Endothelial cell of umbilical vein (primary cell): ENCODE measurements around the gene PPP1R9B. TPM values are rescaled to one million over a fixed set of nuclear protein-coding genes. Genes with fewer than 3 reads are reported as not detected.

ENCODE experiments used
- BruUV-seq: library from RNA; stranded (reverse); fragments of 400-500 nt; replicated peaks from 2 replicates; lab custom pipeline; 2021; lab: Mats Ljungman, UMichigan
- CTCF ChIA-PET: fragments of 300-600, 350-600 bp; sonication (Branson Sonifier 250); formaldehyde crosslinking; loops from one replicate; lab custom pipeline; 2021; ENCODE audit warnings: antibody characterized with exemption, inconsistent platforms; lab: Charles Lee
- POLR2A ChIA-PET: fragments of 300-600, 350-600 bp; sonication (Branson Sonifier 250); formaldehyde crosslinking; loops from one replicate; lab custom pipeline; 2021; ENCODE audit warnings: antibody characterized with exemption, inconsistent platforms; lab: Charles Lee
- DNase-seq: peaks from one replicate; pipeline ENCODE4 v3.0.0-alpha.2; 2011; ENCODE audit warnings: low read depth, low spot score
- FAIRE-seq: peaks from 2 replicates; lab custom pipeline; 2011; peaks lifted over from hg19 to GRCh38; lab: Jason Lieb, UNC
- H2AFZ ChIP-seq: 2 replicates; pipeline ENCODE4 v1.6.0; 2012; ENCODE audit warnings: low read depth, low read length, control low read depth, inconsistent platforms
- H3K27ac ChIP-seq: 2 replicates; pipeline ENCODE4 v1.5.1; 2011; ENCODE audit warnings: low read depth, mild to moderate bottlenecking, control low read depth, low read length, moderate library complexity; ENCODE audit not compliant: insufficient read depth
- H3K27me3 ChIP-seq, 2 experiments: 2 replicates each; pipeline versions ENCODE4 v1.6.0 to v1.6.1; 2011; ENCODE audit warnings: low read length in 2 of 2, mixed read lengths in 1 of 2; ENCODE audit not compliant: control insufficient read depth in 2 of 2, insufficient read depth in 2 of 2
- H3K36me3 ChIP-seq, 2 experiments: 2 replicates in 1 of 2; 3 replicates in 1 of 2; pipeline ENCODE4 v1.5.1; 2011; ENCODE audit warnings: low read length in 2 of 2, mild to moderate bottlenecking in 1 of 2, moderate library complexity in 1 of 2; ENCODE audit not compliant: control insufficient read depth in 2 of 2, insufficient read depth in 2 of 2; ENCODE audit errors: extremely low read depth in 1 of 2
- H3K4me1 ChIP-seq: 3 replicates; pipeline ENCODE4 v1.5.1; 2011; ENCODE audit warnings: mild to moderate bottlenecking, low read length; ENCODE audit not compliant: control insufficient read depth, insufficient read depth; ENCODE audit errors: extremely low read depth
- H3K4me2 ChIP-seq: 2 replicates; pipeline ENCODE4 v1.6.1; 2011; ENCODE audit warnings: low read length, control low read depth, mixed read lengths; ENCODE audit not compliant: insufficient read depth
- H3K4me3 ChIP-seq, 3 experiments: fragments of 200-600 bp in 1 of 3; sonication (generic), shearing (Covaris generic) in 1 of 3; replicated peaks in 1 of 3; 2 replicates each; pipeline ENCODE4 v1.5.1; 2011 to 2016; ENCODE audit warnings: control low read depth in 3 of 3, low read length in 3 of 3, mild to moderate bottlenecking in 2 of 3, inconsistent platforms in 1 of 3, low read depth in 1 of 3, moderate library complexity in 1 of 3; ENCODE audit not compliant: insufficient read depth in 1 of 3
- H3K79me2 ChIP-seq: 2 replicates; pipeline ENCODE4 v1.6.0; 2012; ENCODE audit warnings: low read length, inconsistent platforms; ENCODE audit not compliant: control insufficient read depth, insufficient read depth
- H3K9ac ChIP-seq: replicated peaks from 2 replicates; pipeline ENCODE3; 2011; ENCODE audit warnings: low read length, control low read depth; ENCODE audit not compliant: insufficient read depth; ENCODE audit errors: extremely low read depth
- H3K9me1 ChIP-seq: replicated peaks from 3 replicates; pipeline ENCODE4 v1.6.0; 2011; ENCODE audit warnings: mild to moderate bottlenecking, low read length; ENCODE audit not compliant: control insufficient read depth, insufficient read depth; ENCODE audit errors: extremely low read depth
- H3K9me3 ChIP-seq: replicated peaks from 2 replicates; pipeline ENCODE4 v1.5.1; 2012; ENCODE audit warnings: low read length, inconsistent platforms; ENCODE audit not compliant: control insufficient read depth, insufficient read depth
- H4K20me1 ChIP-seq: replicated peaks from 2 replicates; pipeline ENCODE3; 2011; ENCODE audit warnings: mild to moderate bottlenecking, low read length; ENCODE audit not compliant: control insufficient read depth, insufficient read depth; ENCODE audit errors: extremely low read depth
- EZH2 ChIP-seq: IDR thresholded peaks from 2 replicates; pipeline ENCODE4 v1.6.1; 2012; ENCODE audit warnings: borderline replicate concordance, low read depth, mild to moderate bottlenecking, moderate library complexity, low read length, inconsistent platforms; ENCODE audit not compliant: severe bottlenecking
- FOS ChIP-seq: IDR thresholded peaks from 2 replicates; pipeline ENCODE4 v1.6.1; 2011; ENCODE audit warnings: mild to moderate bottlenecking, low read length, moderate library complexity, borderline replicate concordance; ENCODE audit not compliant: insufficient read depth
- GATA2 ChIP-seq: IDR thresholded peaks from 2 replicates; pipeline ENCODE4 v1.7.0; 2011; ENCODE audit warnings: low read depth, mild to moderate bottlenecking, moderate library complexity, mixed read lengths, low read length; ENCODE audit not compliant: insufficient read length, insufficient read depth
- JUN ChIP-seq: IDR thresholded peaks from 2 replicates; pipeline ENCODE4 v1.6.1; 2011; ENCODE audit warnings: borderline replicate concordance, low read depth; ENCODE audit not compliant: insufficient read length, insufficient read depth
- MYC ChIP-seq: IDR thresholded peaks from one replicate; pipeline ENCODE4 v1.6.1; 2011; ENCODE audit warnings: mild to moderate bottlenecking, low read depth, low read length
- POLR2A ChIP-seq: IDR thresholded peaks from 2 replicates; pipeline ENCODE4 v1.6.1; 2012; ENCODE audit warnings: low read depth, mild to moderate bottlenecking, control low read depth, low read length
- POLR2AphosphoS5 ChIP-seq: IDR thresholded peaks from 2 replicates; pipeline ENCODE4 v1.6.1; 2012; ENCODE audit warnings: low read depth, mild to moderate bottlenecking, control low read depth, low read length, moderate library complexity; ENCODE audit not compliant: insufficient read depth
- dilution Hi-C: fragments of 300-500 bp; cut with MboI; formaldehyde crosslinking; loops from one replicate; pipeline ENCODE4 v1.15.0; 2019; ENCODE audit warnings: low sequenced_read_pairs; ENCODE audit not compliant: extremely low pct_ligation_motif_present
- intact Hi-C: fragments of 100-400 bp; cut with micrococcal nuclease; formaldehyde crosslinking; loops from one replicate; pipeline ENCODE4 v1.10.0; 2022
- polyA plus RNA-seq, 4 experiments: library from polyadenylated mRNA; depleted of rRNA in 3 of 4; stranded (reverse) in 3 of 4; unstranded in 1 of 4; fragments of >200 nt; gene quantifications; 2 replicates each; pipeline versions ENCODE4 v1.2.1 to v1.2.3, GENCODE V29; 2011 to 2012; ENCODE audit warnings: missing spikeins in 1 of 4
- total RNA-seq: library from RNA; stranded (reverse); gene quantifications from 2 replicates; pipeline ENCODE4 v1.2.3, GENCODE V29; 2021
- TF ChIP-seq, protein P1 (sequence below): IDR thresholded peaks from 2 replicates; pipeline ENCODE4 v1.6.1; 2011; ENCODE audit not compliant: insufficient read depth, insufficient read length
- TF ChIP-seq, protein P2 (sequence below), 2 donors: IDR thresholded peaks; 1 replicate in 1 of 2; 2 replicates in 1 of 2; pipeline ENCODE4 v1.5.1; 2011; ENCODE audit warnings: low read length in 2 of 2, mild to moderate bottlenecking in 2 of 2, moderate library complexity in 2 of 2, control low read depth in 1 of 2, inconsistent platforms in 1 of 2, low read depth in 1 of 2; ENCODE audit not compliant: insufficient read depth in 1 of 2; ENCODE audit errors: extremely low read depth in 1 of 2

The PPP1R9B gene
- total and polyA plus RNA-seq, 2 donors (not counting 3 experiments of a cell fraction or from before 2014, with no cell fraction given) = 20.1 to 60.2 TPM

- intact Hi-C loops = no loop called here
- dilution Hi-C loops = no loop called here
- Histone ChIP-seq H3K9ac (no peak overlapping the region), H3K27me3 (no peaks in the 10 kb centered on the region), H2AFZ (no peak overlapping the region), H3K4me1 (no peaks in the 10 kb centered on the region), H3K79me2 (no peaks in the 10 kb centered on the region), H3K4me2 (no peak overlapping the region), H3K9me1 (no peaks in the 10 kb centered on the region), H4K20me1 (no peaks in the 10 kb centered on the region), H3K4me3 (no peak overlapping the region), H3K9me3 (no peaks in the 10 kb centered on the region), H3K36me3 (no peaks in the 10 kb centered on the region), H3K27ac (no peak overlapping the region)
- BruUV-seq = no TSS peak
- FAIRE-seq (no peak), DNase-seq (no peak)
- ChIA-PET CTCF (interaction anchor here (0.6 to 3.1 kb wide), 6 partner anchors 9 to 73 kb away, joined by 3 to 15 read pairs (median 7); no protein-coding TSS in a partner anchor), POLR2A (no interaction called here)
- TF ChIP-seq FOS = no peak
- no peak for TF ChIP-seq MYC
- TF ChIP-seq, protein P1, sequence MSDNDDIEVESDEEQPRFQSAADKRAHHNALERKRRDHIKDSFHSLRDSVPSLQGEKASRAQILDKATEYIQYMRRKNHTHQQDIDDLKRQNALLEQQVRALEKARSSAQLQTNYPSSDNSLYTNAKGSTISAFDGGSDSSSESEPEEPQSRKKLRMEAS = no peak
- no peak for TF ChIP-seq GATA2
These were observed 36.9 kb upstream of the PPP1R9B start for GRCh38 chr17:50187394-50187725.

GRCh38 chr17:50186661-50187393 lies 36.4 kb upstream of the PPP1R9B start:
- CTCF ChIA-PET = interaction anchor here (0.6 to 3.1 kb wide), 4 partner anchors 9 to 72 kb away, joined by 3 to 15 read pairs (median 10); no protein-coding TSS in a partner anchor
- Histone ChIP-seq H3K27me3 (no peaks in the 10 kb centered on the region), H3K9me1 (no peaks in the 10 kb centered on the region), H3K9me3 (no peaks in the 10 kb centered on the region), H3K4me3 (no peak overlapping the region), H3K9ac (no peak overlapping the region), H3K4me1 (no peaks in the 10 kb centered on the region), H3K36me3 (no peaks in the 10 kb centered on the region), H3K4me2 (no peak overlapping the region), H3K79me2 (no peaks in the 10 kb centered on the region), H2AFZ (no peak overlapping the region), H3K27ac (no peak overlapping the region), H4K20me1 (no peaks in the 10 kb centered on the region)
- intact Hi-C loops (no loop called here), dilution Hi-C loops (no loop called here)
- TF ChIP-seq, protein P2, sequence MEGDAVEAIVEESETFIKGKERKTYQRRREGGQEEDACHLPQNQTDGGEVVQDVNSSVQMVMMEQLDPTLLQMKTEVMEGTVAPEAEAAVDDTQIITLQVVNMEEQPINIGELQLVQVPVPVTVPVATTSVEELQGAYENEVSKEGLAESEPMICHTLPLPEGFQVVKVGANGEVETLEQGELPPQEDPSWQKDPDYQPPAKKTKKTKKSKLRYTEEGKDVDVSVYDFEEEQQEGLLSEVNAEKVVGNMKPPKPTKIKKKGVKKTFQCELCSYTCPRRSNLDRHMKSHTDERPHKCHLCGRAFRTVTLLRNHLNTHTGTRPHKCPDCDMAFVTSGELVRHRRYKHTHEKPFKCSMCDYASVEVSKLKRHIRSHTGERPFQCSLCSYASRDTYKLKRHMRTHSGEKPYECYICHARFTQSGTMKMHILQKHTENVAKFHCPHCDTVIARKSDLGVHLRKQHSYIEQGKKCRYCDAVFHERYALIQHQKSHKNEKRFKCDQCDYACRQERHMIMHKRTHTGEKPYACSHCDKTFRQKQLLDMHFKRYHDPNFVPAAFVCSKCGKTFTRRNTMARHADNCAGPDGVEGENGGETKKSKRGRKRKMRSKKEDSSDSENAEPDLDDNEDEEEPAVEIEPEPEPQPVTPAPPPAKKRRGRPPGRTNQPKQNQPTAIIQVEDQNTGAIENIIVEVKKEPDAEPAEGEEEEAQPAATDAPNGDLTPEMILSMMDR (IDR thresholded peaks at IDR 0.05; ENCODE audit: extremely low read depth in 1 of 2, insufficient read depth in 1 of 2, low read depth in 1 of 2, low read length in 2 of 2) = no peak
- TF ChIP-seq POLR2AphosphoS5 = no peak
- TF ChIP-seq EZH2 = no peak
- TF ChIP-seq GATA2 = no peak
- no peak for TF ChIP-seq MYC
- no peak for TF ChIP-seq JUN
- TF ChIP-seq FOS = no peak
- TF ChIP-seq POLR2A = no peak
- TF ChIP-seq, protein P1 = no peak
- FAIRE-seq (no peak), DNase-seq (no peak)
- no TSS peak for BruUV-seq
- POLR2A ChIA-PET = no interaction called here
